GM21390 (cell line): ENCODE measurements around the gene ZNF91.
"Not testable (repeated sequence)": the region's sequence is repeated elsewhere in the genome, so short reads cannot be mapped to it uniquely, and the experiment has no call there.

Experiments used
- ATAC-seq: cut with Tn5 transposase; IDR thresholded peaks from one replicate; pipeline ENCODE4 v1.9.1; 2021; ENCODE audit not compliant: unreplicated experiment

Gene ZNF91

GRCh38 chr19:23395041-23395721 lies at the start of gene ZNF91:
TSS of gene ZNF91 (minus strand) at chr19:23395471. CDS start at chr19:23395354, 117 bp downstream.
- ATAC-seq, result peak; percentile 95

- no peak for ATAC-seq
Observed at GRCh38 chr19:23440791-23441190, 45.5 kb upstream of the ZNF91 start.

GRCh38 chr19:23440207-23440606 lies 44.9 kb upstream of the ZNF91 start:
- no peak for ATAC-seq

- ATAC-seq, result no peak
Observed at GRCh38 chr19:23439623-23440022, 44.4 kb upstream of the ZNF91 start.

GRCh38 chr19:23437901-23438300 lies 42.6 kb upstream of the ZNF91 start:
- no peak for ATAC-seq

- no peak for ATAC-seq
Observed at GRCh38 chr19:23436944-23437343, 41.7 kb upstream of the ZNF91 start.

GRCh38 chr19:23436318-23436717 lies 41.0 kb upstream of the ZNF91 start:
- no peak for ATAC-seq

- ATAC-seq, result no peak
Observed at GRCh38 chr19:23420824-23421223, 25.6 kb upstream of the ZNF91 start.

- ATAC-seq, result not testable (repeated sequence)
Observed at GRCh38 chr19:23419261-23419660, 24.0 kb upstream of the ZNF91 start.

- no peak for ATAC-seq
Observed at GRCh38 chr19:23415561-23416191, 20.4 kb upstream of the ZNF91 start.

- ATAC-seq, result no peak
Observed at GRCh38 chr19:23415034-23415433, 19.8 kb upstream of the ZNF91 start.

- ATAC-seq, result no peak
Observed at GRCh38 chr19:23410155-23410554, 14.9 kb upstream of the ZNF91 start.

- no peak for ATAC-seq
Observed at GRCh38 chr19:23409392-23410048, 14.2 kb upstream of the ZNF91 start.

- ATAC-seq, result no peak
Observed at GRCh38 chr19:23407616-23408133, 12.4 kb upstream of the ZNF91 start.

GRCh38 chr19:23406721-23407120 lies 11.4 kb upstream of the ZNF91 start:
- ATAC-seq, result no peak

GRCh38 chr19:23406091-23406490 lies 10.8 kb upstream of the ZNF91 start:
- ATAC-seq, result no peak

- ATAC-seq, result no peak
Observed at GRCh38 chr19:23404676-23405075, 9.4 kb upstream of the ZNF91 start.

GRCh38 chr19:23403581-23404324 lies 8.5 kb upstream of the ZNF91 start:
- no peak for ATAC-seq

- ATAC-seq, result no peak
Observed at GRCh38 chr19:23403052-23403451, 7.8 kb upstream of the ZNF91 start.

GRCh38 chr19:23402388-23402787 lies 7.1 kb upstream of the ZNF91 start:
- ATAC-seq, result no peak

- ATAC-seq, result no peak
Observed at GRCh38 chr19:23401086-23401610, 5.9 kb upstream of the ZNF91 start.
